A549 treated with CORT108297 at 1 μM for 4 hours (cell line): ENCODE results near the gene DPM1. TPM values are rescaled to one million over a fixed set of nuclear protein-coding genes. Genes with fewer than 3 reads are reported as not detected.

Experiments
- total RNA-seq: library from RNA; stranded (reverse); fragments of 200-300 nt; extraction: Qiagen RNA extraction; gene quantifications from 5 replicates; pipeline ENCODE4 v1.2.3, GENCODE V29; 2022

DPM1 gene
- total RNA-seq, result 67.4 to 98.7 TPM (median 70.6 TPM) in 5 replicates

GRCh38 chr20:50957798-50958614 lies at the start of gene DPM1:
TSS of gene DPM1 (minus strand) at chr20:50958532. CDS start at chr20:50958523, 9 bp downstream.

GRCh38 chr20:50958615-50959542 lies 547 bp upstream of the DPM1 start, which contains the start of gene MOCS3:
TSS of gene MOCS3 (plus strand) at chr20:50958818. CDS start at chr20:50958843, 25 bp downstream.

GRCh38 chr20:50931306-50932015 lies 26.9 kb downstream of the DPM1 start, which contains the start of gene ADNP:
TSS of gene ADNP (minus strand) at chr20:50931437. CDS start at chr20:50903996, 27,441 bp downstream.

Other genes starting within 250 kb of the DPM1 start
- gene PARD6B, start 227.0 kb downstream of the DPM1 start, total RNA-seq, result 2.4 to 3.6 TPM (median 2.8 TPM) in 5 replicates
- gene BCAS4, start 163.5 kb downstream of the DPM1 start, total RNA-seq, result 27.0 to 32.9 TPM (median 31.1 TPM) in 5 replicates
- gene ADNP, start 27.1 kb downstream of the DPM1 start, total RNA-seq, result 38.5 to 52.4 TPM (median 40.7 TPM) in 5 replicates
- 5.9 to 7.1 TPM (median 6.1 TPM) in 5 replicates for gene MOCS3, start 286 bp upstream of the DPM1 start, total RNA-seq
- gene KCNG1, start 64.6 kb upstream of the DPM1 start, total RNA-seq, result 15.0 to 32.1 TPM (median 19.5 TPM) in 5 replicates